Measurements from ENCODE around the gene BRINP3. TPM values are rescaled to one million over a fixed set of nuclear protein-coding genes. Genes with fewer than 3 reads are reported as not detected.
A peak's percentile ranks its signal among the peaks of the same experiment; 100 is the strongest.

The BRINP3 gene
- total and polyA plus RNA-seq, 2 of the 13 experiments (the other 11 are each of a cell fraction or from before 2014, with no cell fraction given): not detected

- TF ChIP-seq HMGXB3 (CRISPR knock-in tag; IDR thresholded peaks at IDR 0.05; ENCODE audit: borderline replicate concordance) (no peak), ZSCAN22 (CRISPR knock-in tag; IDR thresholded peaks at IDR 0.05) (no peak), ZNF720 (CRISPR knock-in tag; IDR thresholded peaks at IDR 0.05) (no peak), ZNF296 (CRISPR knock-in tag; conservative IDR thresholded peaks at IDR 0.05) (no peak), XBP1 (CRISPR knock-in tag; IDR thresholded peaks at IDR 0.05) (no peak), HOXA5 (CRISPR knock-in tag; IDR thresholded peaks at IDR 0.05) (no peak), ZBTB38 (CRISPR knock-in tag; IDR thresholded peaks at IDR 0.05) (no peak), FOXC1 (CRISPR knock-in tag; IDR thresholded peaks at IDR 0.05; ENCODE audit: borderline replicate concordance) (no peak), FOXP1 (IDR thresholded peaks at IDR 0.05) (no peak), FOXP1 (CRISPR knock-in tag; IDR thresholded peaks at IDR 0.05) (peak; percentile 36; the same call in 1 of the 2 replicates), ISL2 (CRISPR knock-in tag; IDR thresholded peaks at IDR 0.05) (peak; percentile 67), SOX6 (IDR thresholded peaks at IDR 0.05) (no peak), SOX6 (CRISPR knock-in tag; IDR thresholded peaks at IDR 0.05) (peak; percentile 13; the same call in 1 of the 2 replicates), EP300 (IDR thresholded peaks at IDR 0.05; ENCODE audit: low read depth in 2 of 2, low read length in 2 of 2) (peak in 1 of 2 experiments; percentile 20; a peak in 1 of 4 replicates), EP300 (CRISPR knock-in tag; IDR thresholded peaks at IDR 0.05; ENCODE audit: borderline replicate concordance) (no peak), CREB1 (IDR thresholded peaks at IDR 0.05) (no peak), CREB1 (CRISPR knock-in tag; IDR thresholded peaks at IDR 0.05) (no peak), HHEX (CRISPR knock-in tag; IDR thresholded peaks at IDR 0.05) (no peak), ZFP36L1 (CRISPR knock-in tag; IDR thresholded peaks at IDR 0.05) (no peak), REL (CRISPR knock-in tag; conservative IDR thresholded peaks at IDR 0.05) (no peak), NR3C1 (CRISPR knock-in tag; IDR thresholded peaks at IDR 0.05) (no peak), NFKBIZ (CRISPR knock-in tag; IDR thresholded peaks at IDR 0.05) (no peak), ZMYM4 (CRISPR knock-in tag; IDR thresholded peaks at IDR 0.05) (no peak), ZNF354B (CRISPR knock-in tag; IDR thresholded peaks at IDR 0.05) (no peak), ZNF205 (CRISPR knock-in tag; IDR thresholded peaks at IDR 0.05) (no peak), HDAC2 (CRISPR knock-in tag; IDR thresholded peaks at IDR 0.05) (no peak), HNRNPL (IDR thresholded peaks at IDR 0.05; ENCODE audit: low read depth, low read length) (no peak)
- TF ChIP-seq, protein P1, sequence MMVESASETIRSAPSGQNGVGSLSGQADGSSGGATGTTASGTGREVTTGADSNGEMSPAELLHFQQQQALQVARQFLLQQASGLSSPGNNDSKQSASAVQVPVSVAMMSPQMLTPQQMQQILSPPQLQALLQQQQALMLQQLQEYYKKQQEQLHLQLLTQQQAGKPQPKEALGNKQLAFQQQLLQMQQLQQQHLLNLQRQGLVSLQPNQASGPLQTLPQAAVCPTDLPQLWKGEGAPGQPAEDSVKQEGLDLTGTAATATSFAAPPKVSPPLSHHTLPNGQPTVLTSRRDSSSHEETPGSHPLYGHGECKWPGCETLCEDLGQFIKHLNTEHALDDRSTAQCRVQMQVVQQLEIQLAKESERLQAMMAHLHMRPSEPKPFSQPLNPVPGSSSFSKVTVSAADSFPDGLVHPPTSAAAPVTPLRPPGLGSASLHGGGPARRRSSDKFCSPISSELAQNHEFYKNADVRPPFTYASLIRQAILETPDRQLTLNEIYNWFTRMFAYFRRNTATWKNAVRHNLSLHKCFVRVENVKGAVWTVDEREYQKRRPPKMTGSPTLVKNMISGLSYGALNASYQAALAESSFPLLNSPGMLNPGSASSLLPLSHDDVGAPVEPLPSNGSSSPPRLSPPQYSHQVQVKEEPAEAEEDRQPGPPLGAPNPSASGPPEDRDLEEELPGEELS (CRISPR knock-in tag; IDR thresholded peaks at IDR 0.05): peak; percentile 52; the same call in 1 of the 2 replicates
Measured at GRCh38 chr1:190452272-190452848, 25.3 kb downstream of the BRINP3 start (continued).
